ENCODE measurements around the gene UHMK1.
"Not testable (repeated sequence)": the region's sequence is repeated elsewhere in the genome, so short reads cannot be mapped to it uniquely, and the experiment has no call there.

DNA sequence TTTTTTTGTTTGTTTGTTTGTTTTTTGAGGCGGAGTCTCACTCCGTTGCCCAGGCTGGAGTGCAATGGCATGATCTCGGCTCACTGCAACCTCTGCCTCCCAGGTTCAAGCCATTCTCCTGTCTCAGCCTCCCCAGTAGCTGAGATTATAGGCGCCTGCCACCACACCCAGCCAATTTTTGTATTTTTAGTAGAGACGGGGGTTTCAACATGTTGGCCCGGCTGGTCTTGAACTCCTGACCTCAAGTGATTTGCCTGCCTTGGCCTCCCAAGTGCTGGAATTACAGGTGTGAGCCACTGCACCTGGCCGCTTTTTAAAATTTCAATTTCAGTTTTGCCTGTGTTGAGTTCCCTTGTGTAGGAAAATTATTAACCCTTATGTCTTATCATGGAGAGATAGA lies 73.5 kb downstream of the UHMK1 start:
- TF ChIP-seq POLR2A (IDR thresholded peaks at IDR 0.05) = not testable (repeated sequence)
- TF ChIP-seq, protein P1, sequence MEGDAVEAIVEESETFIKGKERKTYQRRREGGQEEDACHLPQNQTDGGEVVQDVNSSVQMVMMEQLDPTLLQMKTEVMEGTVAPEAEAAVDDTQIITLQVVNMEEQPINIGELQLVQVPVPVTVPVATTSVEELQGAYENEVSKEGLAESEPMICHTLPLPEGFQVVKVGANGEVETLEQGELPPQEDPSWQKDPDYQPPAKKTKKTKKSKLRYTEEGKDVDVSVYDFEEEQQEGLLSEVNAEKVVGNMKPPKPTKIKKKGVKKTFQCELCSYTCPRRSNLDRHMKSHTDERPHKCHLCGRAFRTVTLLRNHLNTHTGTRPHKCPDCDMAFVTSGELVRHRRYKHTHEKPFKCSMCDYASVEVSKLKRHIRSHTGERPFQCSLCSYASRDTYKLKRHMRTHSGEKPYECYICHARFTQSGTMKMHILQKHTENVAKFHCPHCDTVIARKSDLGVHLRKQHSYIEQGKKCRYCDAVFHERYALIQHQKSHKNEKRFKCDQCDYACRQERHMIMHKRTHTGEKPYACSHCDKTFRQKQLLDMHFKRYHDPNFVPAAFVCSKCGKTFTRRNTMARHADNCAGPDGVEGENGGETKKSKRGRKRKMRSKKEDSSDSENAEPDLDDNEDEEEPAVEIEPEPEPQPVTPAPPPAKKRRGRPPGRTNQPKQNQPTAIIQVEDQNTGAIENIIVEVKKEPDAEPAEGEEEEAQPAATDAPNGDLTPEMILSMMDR (IDR thresholded peaks at IDR 0.05 in 8 of 11, conservative IDR thresholded peaks at IDR 0.05 in 3 of 11) = not testable (repeated sequence)

Measured in spleen (tissue), 7 donors.